Keratinocyte (primary cell): Measurements from ENCODE around the gene ZNF275. TPM values are rescaled to one million over a fixed set of nuclear protein-coding genes. Genes with fewer than 3 reads are reported as not detected.

Experiments used
- DNase-seq: peaks from one replicate; pipeline ENCODE4 v3.0.0-alpha.2; 2011; ENCODE audit warnings: low read depth, missing footprints, low spot score
- FAIRE-seq: peaks from 2 replicates; lab custom pipeline; 2011; peaks lifted over from hg19 to GRCh38; lab: Jason Lieb, UNC
- H2AFZ ChIP-seq: 2 replicates; pipeline ENCODE4 v1.6.0; 2012; ENCODE audit warnings: low read length, control low read depth, inconsistent platforms; ENCODE audit not compliant: control insufficient read depth
- H3K27ac ChIP-seq: 2 replicates; pipeline ENCODE4 v1.5.1; 2011; ENCODE audit warnings: low read length; ENCODE audit not compliant: control insufficient read depth, insufficient read depth
- H3K27me3 ChIP-seq: 3 replicates; pipeline ENCODE4 v1.6.0; 2011; ENCODE audit warnings: low read length; ENCODE audit not compliant: control insufficient read depth, insufficient read depth; ENCODE audit errors: extremely low read depth
- H3K36me3 ChIP-seq, 2 experiments: 2 replicates in 1 of 2; 3 replicates in 1 of 2; pipeline ENCODE4 v1.5.1; 2011; ENCODE audit warnings: low read length in 2 of 2, mild to moderate bottlenecking in 1 of 2; ENCODE audit not compliant: control insufficient read depth in 2 of 2, insufficient read depth in 2 of 2; ENCODE audit errors: extremely low read depth in 1 of 2
- H3K4me1 ChIP-seq: 3 replicates; pipeline ENCODE4 v1.5.1; 2011; ENCODE audit warnings: low read length; ENCODE audit not compliant: control insufficient read depth, insufficient read depth; ENCODE audit errors: extremely low read depth
- H3K4me2 ChIP-seq: 3 replicates; pipeline ENCODE4 v1.6.0; 2011; ENCODE audit warnings: low read depth, low read length; ENCODE audit not compliant: control insufficient read depth, insufficient read depth; ENCODE audit errors: extremely low read depth
- H3K4me3 ChIP-seq, 3 experiments: fragments of 200-600 bp in 1 of 3; sonication (generic) in 1 of 3; 2 replicates in 2 of 3; 3 replicates in 1 of 3; pipeline ENCODE4 v1.5.1; 2011 to 2016; ENCODE audit warnings: low read length in 3 of 3, mild to moderate bottlenecking in 3 of 3, control low read depth in 2 of 3, inconsistent platforms in 1 of 3, low read depth in 1 of 3, mixed read lengths in 1 of 3, mixed run types in 1 of 3, moderate library complexity in 1 of 3; ENCODE audit not compliant: control insufficient read depth in 2 of 3, insufficient read depth in 2 of 3; ENCODE audit errors: extremely low read depth in 1 of 3
- H3K79me2 ChIP-seq: 2 replicates; pipeline ENCODE4 v1.6.0; 2012; ENCODE audit warnings: low read length; ENCODE audit not compliant: control insufficient read depth, insufficient read depth
- H3K9ac ChIP-seq: 3 replicates; pipeline ENCODE4 v1.6.0; 2011; ENCODE audit warnings: low read length; ENCODE audit not compliant: control insufficient read depth, insufficient read depth; ENCODE audit errors: extremely low read depth
- H3K9me1 ChIP-seq: 3 replicates; pipeline ENCODE4 v1.6.0; 2011; ENCODE audit warnings: low read length; ENCODE audit not compliant: control insufficient read depth, insufficient read depth; ENCODE audit errors: extremely low read depth
- H3K9me3 ChIP-seq: 2 replicates; pipeline ENCODE4 v1.5.1; 2012; ENCODE audit warnings: low read depth, low read length; ENCODE audit not compliant: control insufficient read depth
- H4K20me1 ChIP-seq: 3 replicates; pipeline ENCODE4 v1.6.0; 2011; ENCODE audit warnings: low read length; ENCODE audit not compliant: control insufficient read depth, insufficient read depth; ENCODE audit errors: extremely low read depth
- CTCF ChIP-seq, 3 experiments: IDR thresholded peaks in 1 of 3; conservative IDR thresholded peaks in 1 of 3; optimal IDR thresholded peaks in 1 of 3; 2 replicates in 2 of 3; 3 replicates in 1 of 3; pipeline versions ENCODE3 to v1.5.1; 2011; ENCODE audit warnings: low read length in 3 of 3, mild to moderate bottlenecking in 3 of 3, moderate library complexity in 2 of 3, control low read depth in 1 of 3, inconsistent platforms in 1 of 3; ENCODE audit not compliant: insufficient read depth in 2 of 3; ENCODE audit errors: extremely low read depth in 1 of 3
- EZH2 ChIP-seq: IDR thresholded peaks from one replicate; pipeline ENCODE4 v1.6.1; 2012; ENCODE audit warnings: inconsistent platforms, mild to moderate bottlenecking, low read length, moderate library complexity
- dilution Hi-C: fragments of 300-500 bp; cut with MboI; formaldehyde crosslinking; loops from one replicate; pipeline ENCODE4 v1.7.0; 2020; ENCODE audit warnings: low sequenced_read_pairs; ENCODE audit not compliant: extremely low pct_ligation_motif_present
- polyA plus RNA-seq, 5 experiments: library from polyadenylated mRNA; depleted of rRNA in 3 of 5; stranded (reverse) in 3 of 5; stranded (forward) in 1 of 5; unstranded in 1 of 5; fragments of >200 nt; gene quantifications; 1 replicate in 1 of 5; 2 replicates in 3 of 5; 3 replicates in 1 of 5; pipeline versions ENCODE4 v1.2.1 to v1.2.3, GENCODE V29; 2011 to 2012; ENCODE audit warnings: missing spikeins in 2 of 5, low read depth in 1 of 5, low replicate concordance in 1 of 5

Gene ZNF275
- polyA plus RNA-seq, 1 donor (not counting 4 experiments of a cell fraction or from before 2014, with no cell fraction given) = 5.3 TPM

GRCh38 chrX:153327561-153327960 lies 6.4 kb upstream of the ZNF275 start:
- no peak for FAIRE-seq

GRCh38 chrX:153333266-153333665 lies 687 bp upstream of the ZNF275 start:
- H3K4me2 ChIP-seq = peak overlapping the region; percentile 79
- no peaks in the 10 kb centered on the region for H3K4me1 ChIP-seq
- no peaks in the 10 kb centered on the region for H3K36me3 ChIP-seq
- peak overlapping the region in 2 of 3 experiments; percentile 48 to 68 for H3K4me3 ChIP-seq
- H3K79me2 ChIP-seq = no peaks in the 10 kb centered on the region
- no peaks in the 10 kb centered on the region for H3K27me3 ChIP-seq
- H2AFZ ChIP-seq = no peak overlapping the region
- H3K27ac ChIP-seq = no peak overlapping the region
- FAIRE-seq (no peak), DNase-seq (no peak)
- H3K9me1 ChIP-seq = no peaks in the 10 kb centered on the region
- H4K20me1 ChIP-seq = no peaks in the 10 kb centered on the region
- no peak for TF ChIP-seq EZH2
- no peak for TF ChIP-seq CTCF (optimal IDR thresholded peaks at IDR 0.05 in 1 of 3, IDR thresholded peaks at IDR 0.05 in 1 of 3, conservative IDR thresholded peaks at IDR 0.05 in 1 of 3; ENCODE audit: extremely low read depth in 1 of 3, insufficient read depth in 2 of 3, low read length in 3 of 3)
- H3K9me3 ChIP-seq = peaks cover 3% of the 10 kb centered on the region
- dilution Hi-C loops = no loop called here
- H3K9ac ChIP-seq = no peak overlapping the region

More at GRCh38 chrX:153327561-153327960, 6.4 kb upstream of the ZNF275 start:
- Histone ChIP-seq H3K36me3 (no peaks in the 10 kb centered on the region), H3K27ac (no peak overlapping the region), H3K9ac (no peak overlapping the region), H3K4me2 (no peak overlapping the region), H3K9me3 (peaks cover 3% of the 10 kb centered on the region), H3K27me3 (no peaks in the 10 kb centered on the region), H2AFZ (no peak overlapping the region), H3K79me2 (no peaks in the 10 kb centered on the region), H3K4me1 (no peaks in the 10 kb centered on the region), H3K4me3 (no peak overlapping the region), H3K9me1 (no peaks in the 10 kb centered on the region), H4K20me1 (no peaks in the 10 kb centered on the region)
- dilution Hi-C loops = no loop called here
- DNase-seq = no peak
- TF ChIP-seq CTCF (optimal IDR thresholded peaks at IDR 0.05 in 1 of 3, IDR thresholded peaks at IDR 0.05 in 1 of 3, conservative IDR thresholded peaks at IDR 0.05 in 1 of 3; ENCODE audit: extremely low read depth in 1 of 3, insufficient read depth in 2 of 3, low read length in 3 of 3) = no peak
- no peak for TF ChIP-seq EZH2
